NCI-H2171 (cell line): ENCODE data around the gene USP32.

ENCODE experiments used
- DNase-seq: peaks from one replicate; lab custom pipeline; 2025; lab: John Stamatoyannopoulos, UW

The USP32 gene

GRCh38 chr17:60300949-60301348, 91.0 kb downstream of the USP32 start:
- DNase-seq = no peak

DNA sequence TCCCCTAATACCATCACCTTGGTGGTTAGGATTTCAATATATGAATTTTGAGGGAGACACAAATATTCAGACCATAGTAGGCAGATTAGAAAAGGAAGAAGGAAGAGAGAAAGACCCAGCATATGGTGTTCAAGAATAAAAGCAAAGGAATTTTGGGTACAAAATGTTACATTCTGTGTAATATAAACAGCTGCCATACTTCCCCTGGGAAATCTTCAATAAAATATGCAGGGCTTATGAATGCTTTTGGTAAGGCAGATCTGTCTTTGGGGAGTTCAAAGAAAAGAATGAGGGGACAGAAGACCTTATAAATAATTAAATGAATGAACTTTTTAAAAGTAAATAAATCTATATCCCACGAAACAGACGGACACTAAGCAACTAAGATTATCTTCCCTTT, 91.9 kb downstream of the USP32 start:
- DNase-seq = no peak

DNA sequence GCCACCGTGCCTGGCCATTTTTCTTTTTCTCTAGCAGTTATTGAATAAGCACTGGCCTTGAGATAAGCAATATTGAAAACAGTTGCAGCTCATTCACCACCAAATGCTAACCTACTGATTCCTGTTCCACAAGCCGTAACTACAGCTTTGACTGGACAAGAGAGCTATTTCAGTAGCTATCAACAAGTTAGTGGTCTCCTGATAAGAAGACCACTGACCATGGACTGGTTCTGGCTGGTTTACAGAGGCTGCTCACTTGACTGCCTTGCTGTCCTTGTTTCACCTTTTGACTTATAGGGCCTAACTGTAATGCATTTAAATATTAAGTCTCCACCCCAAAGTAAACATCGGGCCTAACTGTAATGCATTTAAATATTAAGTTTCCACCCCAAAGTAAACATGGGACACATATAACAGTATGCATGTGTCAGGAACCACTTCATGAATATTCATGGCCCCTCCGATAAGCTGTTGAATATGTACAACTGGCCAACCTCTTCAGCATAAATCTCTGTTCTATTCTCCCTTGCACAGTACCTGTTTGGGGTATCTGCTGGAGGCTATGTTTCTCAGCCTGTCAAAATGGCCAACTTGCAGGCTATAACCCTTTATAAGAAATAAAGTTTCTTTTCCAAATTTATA, 94.1 kb downstream of the USP32 start:
- DNase-seq = no peak

DNA sequence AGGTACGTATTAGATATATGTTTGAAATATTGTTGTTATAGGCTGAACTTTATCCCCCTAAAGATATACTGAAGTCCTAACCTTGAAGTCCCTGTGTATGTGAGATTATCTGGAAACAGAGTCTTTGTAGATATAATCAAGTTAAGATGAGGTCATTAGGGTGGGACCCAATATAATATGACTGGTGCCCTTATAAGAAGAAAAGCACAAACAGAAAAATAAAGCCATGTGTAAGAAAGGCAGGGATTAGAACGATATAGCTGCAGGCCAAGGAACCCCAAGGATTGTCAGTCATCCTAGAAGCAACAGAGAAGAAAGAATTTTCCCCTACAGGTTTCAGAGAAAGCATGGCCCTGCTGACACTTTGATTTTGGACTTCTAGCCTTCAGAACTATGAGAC, 95.8 kb downstream of the USP32 start:
- no peak for DNase-seq

DNA sequence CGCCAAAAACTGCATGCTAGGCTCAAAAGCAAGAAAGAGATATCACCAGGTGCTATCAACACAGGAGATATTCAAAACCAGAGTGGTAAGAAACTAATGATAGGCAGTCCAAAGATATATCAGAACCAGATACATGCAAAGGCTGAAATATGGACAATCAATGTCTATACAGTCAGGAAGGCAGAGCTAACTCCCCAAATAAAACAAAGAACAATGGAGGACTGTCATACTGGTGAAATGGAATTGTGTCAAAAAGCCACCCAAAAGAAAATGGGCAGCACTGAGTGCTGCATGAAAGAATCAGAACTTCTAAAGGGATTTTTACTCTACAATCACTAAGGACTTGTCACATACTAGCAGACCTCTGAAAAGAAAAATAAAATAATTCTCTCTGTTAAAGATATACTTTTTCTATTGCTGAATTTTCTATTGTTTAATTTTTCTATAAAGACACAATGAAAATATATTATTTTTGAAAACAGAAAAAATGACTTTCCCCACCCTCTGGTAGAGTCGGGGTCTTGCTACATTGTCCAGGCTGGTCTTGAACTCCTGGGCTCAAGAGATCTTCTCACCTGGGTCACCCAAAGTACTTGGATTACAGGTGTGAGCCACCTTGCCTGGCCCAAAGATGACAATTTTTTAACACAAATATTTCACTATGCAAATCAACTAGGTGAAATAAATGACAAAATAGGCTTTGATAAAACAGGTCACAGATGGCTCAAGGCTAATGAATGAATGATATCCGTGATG, 98.2 kb downstream of the USP32 start:
- DNase-seq = no peak

DNA sequence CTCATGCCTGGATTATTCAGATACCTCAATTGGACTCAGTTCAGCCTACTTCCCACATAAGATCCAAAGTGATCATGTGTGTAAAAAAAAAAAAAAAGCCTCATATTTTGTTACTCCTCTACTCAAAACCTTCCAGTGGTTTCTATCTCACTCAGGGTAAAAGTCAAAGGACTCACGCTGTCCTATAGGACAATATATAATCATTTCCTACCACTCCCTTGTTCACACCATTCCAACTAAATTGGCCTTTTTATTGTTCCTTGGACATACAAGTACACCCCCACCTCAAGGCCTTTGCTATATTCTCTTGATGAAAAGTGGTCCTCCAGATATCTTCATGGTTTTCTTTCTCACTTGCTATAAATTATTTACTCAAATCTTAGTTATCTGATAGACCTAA, 99.2 kb downstream of the USP32 start:
- no peak for DNase-seq

GRCh38 chr17:60284709-60285108, 107.2 kb downstream of the USP32 start:
- no peak for DNase-seq

- DNase-seq = no peak
Measured at GRCh38 chr17:60283816-60284215, 108.1 kb downstream of the USP32 start.

DNA sequence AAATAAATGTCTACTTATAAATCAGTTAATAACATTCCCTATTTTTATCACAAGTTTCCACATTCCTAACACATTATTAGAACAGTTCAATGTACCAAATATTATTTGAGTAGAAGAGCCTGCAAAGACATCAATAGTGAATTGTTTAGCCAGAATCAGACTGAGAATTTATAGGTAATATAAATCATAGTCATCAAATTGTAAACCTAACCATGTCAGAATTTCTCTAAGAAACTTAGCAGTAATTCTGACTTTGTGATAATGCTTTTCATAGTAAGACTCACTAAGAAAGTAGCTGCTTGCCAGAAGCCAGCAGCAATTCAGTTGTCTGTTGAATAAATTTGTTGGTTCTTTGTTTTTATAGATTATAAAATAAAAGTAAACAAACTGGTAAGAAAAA, 111.3 kb downstream of the USP32 start:
- DNase-seq = no peak

DNA sequence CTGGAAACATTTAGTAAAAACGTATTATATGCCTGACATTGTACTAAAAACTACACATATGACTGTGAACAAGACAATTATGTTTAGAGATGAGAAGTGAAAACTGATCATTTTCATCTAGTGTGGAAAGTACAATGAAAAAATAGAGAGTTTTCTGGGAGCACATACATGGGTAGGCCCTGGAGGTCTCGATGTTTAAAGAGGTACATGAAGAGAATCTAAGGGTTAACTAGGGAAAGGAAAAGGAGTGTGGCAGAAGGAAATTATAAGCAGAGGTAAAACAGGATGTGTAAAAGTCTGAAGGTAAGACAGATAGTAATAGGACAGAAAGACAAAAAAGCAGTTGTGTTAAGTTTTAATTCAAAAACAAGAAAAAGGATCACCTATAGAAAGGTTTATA, 113.7 kb downstream of the USP32 start:
- no peak for DNase-seq

DNA sequence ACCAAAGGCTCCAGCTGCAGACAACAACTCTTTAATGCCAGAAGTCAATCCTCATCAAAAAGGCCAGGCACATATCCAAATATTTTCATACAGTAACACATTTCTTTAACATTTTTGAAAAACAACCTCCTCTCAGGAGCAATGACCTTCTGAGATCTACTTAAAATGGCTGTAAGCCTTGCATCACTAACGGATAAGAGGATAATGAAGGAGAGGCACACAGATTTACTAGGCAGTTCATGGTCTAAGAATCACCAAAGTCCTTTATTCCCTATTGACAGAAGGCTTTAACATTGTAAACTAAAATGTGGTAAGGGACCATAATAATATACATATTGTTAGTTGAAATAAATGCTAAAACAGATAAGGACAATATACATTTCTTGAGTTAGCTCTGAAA, 114.7 kb downstream of the USP32 start:
- no peak for DNase-seq

DNA sequence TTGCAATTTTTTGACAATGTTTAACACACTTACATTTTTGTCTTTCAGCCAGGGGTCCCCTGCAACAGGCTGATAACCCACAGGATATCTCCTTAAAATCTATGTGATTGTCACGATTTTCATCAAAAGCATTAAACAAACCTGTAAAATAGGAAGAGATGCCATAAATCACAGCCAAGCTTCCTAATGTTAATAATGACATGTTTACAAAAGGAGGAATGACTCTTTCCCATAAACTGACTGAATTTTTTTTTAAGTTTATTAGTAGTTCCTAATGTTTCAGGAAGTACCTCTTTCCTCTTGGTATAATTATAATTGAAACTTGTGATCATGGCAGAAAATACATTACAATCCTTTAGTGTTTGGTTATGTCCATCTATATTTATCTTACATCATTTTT, 122.5 kb downstream of the USP32 start:
- no peak for DNase-seq

- DNase-seq = no peak
Measured at GRCh38 chr17:60260540-60260939, 131.4 kb downstream of the USP32 start.

- no peak for DNase-seq
Measured at GRCh38 chr17:60258313-60258712, 133.6 kb downstream of the USP32 start.

- no peak for DNase-seq
Measured at GRCh38 chr17:60256174-60256573, 135.8 kb downstream of the USP32 start.

DNA sequence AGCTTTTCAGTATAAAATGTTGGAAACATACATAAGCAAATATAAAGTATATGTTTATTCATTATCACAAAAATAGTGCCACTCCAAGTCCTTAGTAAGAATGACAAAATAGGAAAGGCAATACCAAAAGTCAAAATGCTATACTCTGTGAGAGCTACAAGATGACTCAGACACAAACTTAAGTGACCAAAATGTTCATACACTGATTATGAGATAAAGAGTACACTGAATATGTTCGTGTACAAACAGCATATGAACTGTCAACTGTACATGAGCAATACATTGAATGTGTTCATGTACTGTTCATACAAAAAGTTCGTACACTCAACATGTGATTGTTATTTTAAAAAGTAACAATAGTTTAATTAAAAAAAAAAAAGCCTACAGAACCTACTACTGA, 138.9 kb downstream of the USP32 start:
- DNase-seq = no peak

DNA sequence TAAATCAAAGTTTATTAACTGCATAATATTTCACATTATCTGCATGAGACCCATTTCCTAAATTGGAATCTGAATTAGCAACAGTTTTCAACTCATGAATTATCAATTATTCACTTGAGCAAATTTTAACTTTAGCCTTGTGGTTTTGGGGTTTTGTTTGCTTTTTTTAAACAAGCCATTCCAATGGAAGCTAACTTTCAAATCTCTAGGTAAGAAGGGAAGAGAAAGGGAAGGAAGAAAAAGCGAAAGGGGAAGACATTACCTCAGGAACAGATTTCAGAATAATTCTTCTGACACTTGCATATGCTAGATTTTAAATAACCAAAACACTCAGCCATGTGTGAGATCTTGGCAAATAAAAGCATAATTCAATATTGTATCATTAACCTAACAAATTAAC, 139.5 kb downstream of the USP32 start:
- no peak for DNase-seq

DNA sequence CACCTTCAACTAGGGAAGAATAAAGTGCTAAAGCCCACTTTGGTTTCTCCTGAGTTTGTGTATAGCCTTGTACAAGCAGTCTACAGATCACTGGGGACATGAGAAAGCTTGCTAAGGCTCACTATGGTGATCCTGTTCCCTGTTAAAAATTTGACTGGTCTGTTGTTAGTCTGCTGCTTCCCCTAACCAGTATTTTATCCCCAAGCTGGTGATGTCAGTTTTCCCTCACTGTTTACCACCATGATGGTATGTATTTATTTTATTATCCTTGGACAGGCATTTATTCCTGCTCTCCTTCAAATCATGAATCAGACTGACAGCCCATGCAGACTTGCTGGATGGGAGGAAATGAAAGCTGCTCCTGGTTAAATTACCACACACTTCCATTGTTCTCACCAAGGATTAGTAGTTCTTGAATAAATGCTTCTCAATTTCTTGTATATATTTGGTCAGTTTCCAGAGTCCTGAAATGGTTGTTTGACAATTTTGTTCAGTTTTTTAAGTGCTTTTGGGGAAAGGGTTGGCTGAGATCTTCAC, 142.6 kb downstream of the USP32 start:
- no peak for DNase-seq

GRCh38 chr17:60248618-60249289, 143.2 kb downstream of the USP32 start:
- DNase-seq = no peak

DNA sequence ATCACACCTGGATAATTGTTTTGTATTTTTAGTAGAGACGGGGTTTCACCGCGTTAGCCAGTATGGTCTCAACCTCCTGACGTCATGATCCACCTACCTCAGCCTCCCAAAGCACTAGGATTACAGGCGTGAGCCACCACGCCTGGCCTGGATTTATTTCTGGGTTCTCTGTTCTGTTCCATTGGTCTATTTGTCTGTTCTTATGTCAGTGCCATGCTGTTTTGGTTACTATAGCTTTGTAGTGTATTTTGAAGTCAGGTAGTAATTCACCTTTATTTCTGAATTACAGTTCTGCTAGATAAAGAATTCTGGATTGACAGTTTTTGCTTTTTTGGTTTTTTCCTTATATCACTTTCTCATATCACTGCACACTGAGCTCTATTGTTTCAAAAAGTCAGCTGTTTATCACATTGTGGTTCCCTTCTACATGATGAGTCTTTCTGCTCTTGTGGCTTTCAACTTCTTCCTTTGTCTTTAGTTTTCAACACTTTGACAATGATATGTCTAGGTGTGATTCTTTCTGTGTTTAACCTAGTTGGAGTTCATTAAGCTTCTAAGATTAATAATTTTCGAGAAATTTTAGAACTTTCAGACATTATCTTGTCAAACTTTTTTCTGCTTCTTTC, 144.0 kb downstream of the USP32 start:
- DNase-seq = no peak

DNA sequence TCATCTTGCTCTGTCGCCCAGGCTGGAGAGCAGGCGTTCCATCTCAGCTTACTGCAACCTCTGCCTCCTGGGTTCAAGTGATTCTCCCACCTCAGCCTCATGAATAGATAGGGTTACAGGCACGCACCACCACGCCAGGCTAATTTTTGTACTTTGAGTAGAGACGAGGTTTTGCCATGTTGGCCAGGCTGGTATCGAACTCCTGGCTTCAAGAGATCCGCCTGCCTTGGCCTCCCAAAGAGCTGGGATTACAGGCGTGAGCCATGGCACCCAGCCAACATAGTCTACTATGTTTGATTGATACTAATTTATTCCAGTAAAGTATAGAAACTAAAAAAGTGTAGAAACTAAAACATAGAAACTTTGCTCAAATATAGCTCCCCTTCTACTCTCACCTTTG, 147.3 kb downstream of the USP32 start:
- DNase-seq = no peak

- DNase-seq = no peak
Measured at GRCh38 chr17:60240290-60240689, 151.6 kb downstream of the USP32 start.

- no peak for DNase-seq
Measured at GRCh38 chr17:60231691-60232090, 160.2 kb downstream of the USP32 start.
